Activated naive CD8-positive, alpha-beta T cell treated with anti-CD3 and anti-CD28 coated beads for 36 hours (primary cell): ENCODE data around the gene TMEM273. TPM values are rescaled to one million over a fixed set of nuclear protein-coding genes. Genes with fewer than 3 reads are reported as not detected.

Source experiments
- DNase-seq: peaks from one replicate; pipeline ENCODE4 v3.0.0; 2021
- H3K27ac Mint-ChIP-seq: one replicate; pipeline ENCODE4 v1.8.0; 2022; ENCODE audit warnings: mild to moderate bottlenecking, moderate library complexity, mixed read lengths
- H3K27me3 Mint-ChIP-seq: one replicate; pipeline ENCODE4 v1.8.0; 2022; ENCODE audit warnings: mild to moderate bottlenecking, mixed read lengths
- H3K36me3 Mint-ChIP-seq: one replicate; pipeline ENCODE4 v1.8.0; 2021; ENCODE audit warnings: mild to moderate bottlenecking, mixed read lengths
- H3K4me1 Mint-ChIP-seq: one replicate; pipeline ENCODE4 v1.8.0; 2021; ENCODE audit warnings: mixed read lengths
- H3K4me3 Mint-ChIP-seq: one replicate; pipeline ENCODE4 v1.8.0; 2022; ENCODE audit warnings: mild to moderate bottlenecking, moderate library complexity, mixed read lengths
- H3K9me3 Mint-ChIP-seq: one replicate; pipeline ENCODE4 v1.8.0; 2022; ENCODE audit warnings: mixed read lengths
- total RNA-seq, 2 experiments: library from RNA; stranded (reverse); gene quantifications; one replicate each; pipeline ENCODE4 v1.2.3, GENCODE V29; 2021

Gene TMEM273
- total RNA-seq, 2 experiments from 2014 or later, result 0.76 to 0.80 TPM

- H3K9me3 Mint-ChIP-seq, result no peaks in the 10 kb centered on the region
- no peak overlapping the region for H3K4me3 Mint-ChIP-seq
- peaks cover 4% of the 10 kb centered on the region for H3K27me3 Mint-ChIP-seq
- H3K4me1 Mint-ChIP-seq, result peaks cover 8% of the 10 kb centered on the region
- H3K27ac Mint-ChIP-seq, result no peak overlapping the region
- H3K36me3 Mint-ChIP-seq, result no peaks in the 10 kb centered on the region
- no peak for DNase-seq
Observed at GRCh38 chr10:49165821-49166483, 22.2 kb downstream of the TMEM273 start.

GRCh38 chr10:49165259-49165658 lies 22.9 kb downstream of the TMEM273 start:
- H3K9me3 Mint-ChIP-seq, result no peaks in the 10 kb centered on the region
- no peak for DNase-seq
- H3K27me3 Mint-ChIP-seq, result peaks cover 4% of the 10 kb centered on the region
- peaks cover 8% of the 10 kb centered on the region for H3K4me1 Mint-ChIP-seq
- H3K4me3 Mint-ChIP-seq, result no peak overlapping the region
- H3K27ac Mint-ChIP-seq, result no peak overlapping the region
- no peaks in the 10 kb centered on the region for H3K36me3 Mint-ChIP-seq

- peaks cover 8% of the 10 kb centered on the region for H3K4me1 Mint-ChIP-seq
- H3K36me3 Mint-ChIP-seq, result no peaks in the 10 kb centered on the region
- DNase-seq, result peak; percentile 41
- H3K9me3 Mint-ChIP-seq, result no peaks in the 10 kb centered on the region
- no peak overlapping the region for H3K27ac Mint-ChIP-seq
- H3K27me3 Mint-ChIP-seq, result peaks cover 4% of the 10 kb centered on the region
- H3K4me3 Mint-ChIP-seq, result no peak overlapping the region
Observed at GRCh38 chr10:49164559-49165188, 23.5 kb downstream of the TMEM273 start.

GRCh38 chr10:49163741-49164140 lies 24.4 kb downstream of the TMEM273 start:
- peaks cover 8% of the 10 kb centered on the region for H3K4me1 Mint-ChIP-seq
- H3K27me3 Mint-ChIP-seq, result peaks cover 4% of the 10 kb centered on the region
- H3K4me3 Mint-ChIP-seq, result no peak overlapping the region
- H3K27ac Mint-ChIP-seq, result no peak overlapping the region
- no peaks in the 10 kb centered on the region for H3K9me3 Mint-ChIP-seq
- no peaks in the 10 kb centered on the region for H3K36me3 Mint-ChIP-seq
- DNase-seq, result no peak

- Mint-ChIP-seq H3K27me3 (no peaks in the 10 kb centered on the region), H3K4me3 (no peak overlapping the region), H3K9me3 (no peaks in the 10 kb centered on the region), H3K27ac (no peak overlapping the region), H3K36me3 (no peaks in the 10 kb centered on the region), H3K4me1 (peaks cover 8% of the 10 kb centered on the region)
- no peak for DNase-seq
Observed at GRCh38 chr10:49162761-49163310, 25.4 kb downstream of the TMEM273 start.

- H3K36me3 Mint-ChIP-seq, result no peaks in the 10 kb centered on the region
Observed at GRCh38 chr10:49162063-49162462, 26.1 kb downstream of the TMEM273 start.

GRCh38 chr10:49161411-49161997 lies 26.7 kb downstream of the TMEM273 start:
- DNase-seq, result no peak
- Mint-ChIP-seq H3K4me1 (peaks cover 8% of the 10 kb centered on the region), H3K9me3 (no peaks in the 10 kb centered on the region), H3K27ac (no peak overlapping the region), H3K27me3 (peaks cover 4% of the 10 kb centered on the region), H3K4me3 (no peak overlapping the region), H3K36me3 (no peaks in the 10 kb centered on the region)

More at GRCh38 chr10:49162063-49162462, 26.1 kb downstream of the TMEM273 start:
- Mint-ChIP-seq H3K9me3 (no peaks in the 10 kb centered on the region), H3K4me1 (peaks cover 8% of the 10 kb centered on the region), H3K27me3 (peaks cover 4% of the 10 kb centered on the region), H3K4me3 (no peak overlapping the region), H3K27ac (no peak overlapping the region)
- DNase-seq, result no peak

- DNase-seq, result no peak
- Mint-ChIP-seq H3K4me1 (peaks cover 6% of the 10 kb centered on the region), H3K4me3 (no peak overlapping the region), H3K27ac (no peak overlapping the region), H3K27me3 (peaks cover 4% of the 10 kb centered on the region), H3K9me3 (no peaks in the 10 kb centered on the region), H3K36me3 (no peaks in the 10 kb centered on the region)
Observed at GRCh38 chr10:49160814-49161213, 27.4 kb downstream of the TMEM273 start.

- DNase-seq, result no peak
- Mint-ChIP-seq H3K4me1 (peaks cover 6% of the 10 kb centered on the region), H3K36me3 (no peaks in the 10 kb centered on the region), H3K9me3 (no peaks in the 10 kb centered on the region), H3K4me3 (no peak overlapping the region), H3K27me3 (peaks cover 4% of the 10 kb centered on the region), H3K27ac (no peak overlapping the region)
Observed at GRCh38 chr10:49160110-49160509, 28.1 kb downstream of the TMEM273 start.

GRCh38 chr10:49158915-49159314 lies 29.3 kb downstream of the TMEM273 start:
- no peak for DNase-seq
- no peak overlapping the region for H3K27ac Mint-ChIP-seq
- H3K9me3 Mint-ChIP-seq, result no peaks in the 10 kb centered on the region
- no peaks in the 10 kb centered on the region for H3K4me1 Mint-ChIP-seq
- H3K4me3 Mint-ChIP-seq, result no peak overlapping the region
- H3K36me3 Mint-ChIP-seq, result no peaks in the 10 kb centered on the region
- peaks cover 4% of the 10 kb centered on the region for H3K27me3 Mint-ChIP-seq

- Mint-ChIP-seq H3K4me3 (no peak overlapping the region), H3K27ac (no peak overlapping the region), H3K27me3 (peaks cover 4% of the 10 kb centered on the region), H3K36me3 (no peaks in the 10 kb centered on the region), H3K4me1 (no peaks in the 10 kb centered on the region), H3K9me3 (no peaks in the 10 kb centered on the region)
- no peak for DNase-seq
Observed at GRCh38 chr10:49158404-49158803, 29.8 kb downstream of the TMEM273 start.

- Mint-ChIP-seq H3K4me3 (no peak overlapping the region), H3K4me1 (no peaks in the 10 kb centered on the region), H3K36me3 (no peaks in the 10 kb centered on the region), H3K27me3 (peaks cover 4% of the 10 kb centered on the region), H3K9me3 (no peaks in the 10 kb centered on the region), H3K27ac (no peak overlapping the region)
- no peak for DNase-seq
Observed at GRCh38 chr10:49157229-49157628, 31.0 kb downstream of the TMEM273 start.

GRCh38 chr10:49154641-49155040 lies 33.5 kb downstream of the TMEM273 start:
- Mint-ChIP-seq H3K36me3 (no peaks in the 10 kb centered on the region), H3K4me3 (no peak overlapping the region), H3K27me3 (peaks cover 4% of the 10 kb centered on the region), H3K9me3 (no peaks in the 10 kb centered on the region), H3K4me1 (no peaks in the 10 kb centered on the region), H3K27ac (no peak overlapping the region)
- no peak for DNase-seq

GRCh38 chr10:49153971-49154370 lies 34.2 kb downstream of the TMEM273 start:
- no peak for DNase-seq
- Mint-ChIP-seq H3K4me3 (no peak overlapping the region), H3K27me3 (peaks cover 4% of the 10 kb centered on the region), H3K36me3 (no peaks in the 10 kb centered on the region), H3K9me3 (no peaks in the 10 kb centered on the region), H3K27ac (no peak overlapping the region), H3K4me1 (no peaks in the 10 kb centered on the region)

- H3K27ac Mint-ChIP-seq, result no peak overlapping the region
- H3K9me3 Mint-ChIP-seq, result peaks cover 5% of the 10 kb centered on the region
- DNase-seq, result no peak
- H3K36me3 Mint-ChIP-seq, result no peaks in the 10 kb centered on the region
- no peak overlapping the region for H3K4me3 Mint-ChIP-seq
- H3K4me1 Mint-ChIP-seq, result no peaks in the 10 kb centered on the region
- H3K27me3 Mint-ChIP-seq, result peaks cover 4% of the 10 kb centered on the region
Observed at GRCh38 chr10:49153115-49153514, 35.1 kb downstream of the TMEM273 start.
